Measurements from ENCODE around the gene DNAJC16.
A peak's percentile ranks its signal among the peaks of the same experiment; 100 is the strongest.
"Not testable (repeated sequence)": the region's sequence is repeated elsewhere in the genome, so short reads cannot be mapped to it uniquely, and the experiment has no call there.

The DNAJC16 gene

DNA sequence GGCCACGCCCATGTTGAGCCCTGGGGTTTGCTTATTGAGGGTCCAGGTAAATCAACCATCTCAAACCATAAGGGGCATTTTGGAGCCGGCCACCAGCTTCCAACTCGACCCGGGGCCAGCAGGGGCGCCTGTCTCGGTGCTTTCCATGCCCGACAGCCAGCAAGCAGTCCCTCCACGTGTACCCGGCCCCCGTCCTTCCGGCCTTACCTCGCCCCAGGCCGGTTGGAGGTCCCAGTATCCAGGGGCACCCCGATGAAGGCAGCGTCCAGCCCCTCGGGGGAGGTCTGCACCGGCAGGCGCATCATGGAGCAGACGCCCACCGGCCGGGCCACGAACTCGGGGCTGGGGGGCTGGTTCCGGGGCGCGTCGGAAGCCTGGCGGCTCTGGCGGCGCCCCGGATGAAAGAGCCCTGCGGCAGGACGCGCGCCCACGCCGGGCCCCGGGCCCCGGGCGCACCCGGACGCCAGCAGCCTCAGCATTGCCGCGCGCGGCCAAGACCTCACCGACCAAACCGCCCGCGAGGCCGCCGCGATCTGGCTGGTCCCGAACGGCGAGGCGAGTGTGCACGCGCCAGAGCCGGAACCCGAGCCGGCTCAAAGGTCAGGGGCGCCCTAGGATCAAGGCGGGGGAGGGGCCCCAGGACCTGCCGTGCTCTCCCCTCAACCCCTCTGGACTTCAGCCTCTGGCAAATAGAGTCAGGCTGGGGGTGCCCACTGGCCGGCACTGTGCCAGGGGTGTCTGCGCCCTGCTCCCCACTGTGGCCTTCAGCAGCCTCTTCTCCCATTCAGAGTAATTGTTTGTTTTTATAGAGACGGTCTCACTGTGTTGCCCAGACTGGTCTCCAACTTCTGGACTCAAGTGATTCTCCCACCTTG is 58.1 kb downstream of the DNAJC16 start, which contains the start of gene AGMAT:
TSS of gene AGMAT (minus strand) at position 563 of the 875 bp plus-strand sequence. CDS start at position 479, 84 bp downstream.
- DNase-seq, result peak; percentile 62

DNA sequence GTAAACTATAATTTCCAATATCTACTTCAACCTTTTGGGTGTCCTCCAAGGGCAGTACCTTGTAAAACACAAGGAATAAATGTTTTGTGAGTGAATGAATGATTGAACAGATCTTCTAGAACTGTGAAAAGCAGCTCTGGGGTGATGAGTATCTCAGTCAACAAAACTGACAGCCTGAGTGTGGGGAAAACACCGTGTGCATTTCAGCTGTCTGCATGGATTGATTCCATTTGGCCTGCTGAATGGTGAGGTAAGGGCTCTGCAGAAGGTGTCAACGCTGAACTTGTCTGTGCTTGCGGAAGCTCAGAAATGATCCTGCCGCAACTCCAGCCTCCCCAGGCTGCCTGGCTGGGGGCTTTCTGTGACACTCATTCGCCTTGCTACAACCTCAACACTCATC is 65.6 kb downstream of the DNAJC16 start:
- no peak for DNase-seq

DNA sequence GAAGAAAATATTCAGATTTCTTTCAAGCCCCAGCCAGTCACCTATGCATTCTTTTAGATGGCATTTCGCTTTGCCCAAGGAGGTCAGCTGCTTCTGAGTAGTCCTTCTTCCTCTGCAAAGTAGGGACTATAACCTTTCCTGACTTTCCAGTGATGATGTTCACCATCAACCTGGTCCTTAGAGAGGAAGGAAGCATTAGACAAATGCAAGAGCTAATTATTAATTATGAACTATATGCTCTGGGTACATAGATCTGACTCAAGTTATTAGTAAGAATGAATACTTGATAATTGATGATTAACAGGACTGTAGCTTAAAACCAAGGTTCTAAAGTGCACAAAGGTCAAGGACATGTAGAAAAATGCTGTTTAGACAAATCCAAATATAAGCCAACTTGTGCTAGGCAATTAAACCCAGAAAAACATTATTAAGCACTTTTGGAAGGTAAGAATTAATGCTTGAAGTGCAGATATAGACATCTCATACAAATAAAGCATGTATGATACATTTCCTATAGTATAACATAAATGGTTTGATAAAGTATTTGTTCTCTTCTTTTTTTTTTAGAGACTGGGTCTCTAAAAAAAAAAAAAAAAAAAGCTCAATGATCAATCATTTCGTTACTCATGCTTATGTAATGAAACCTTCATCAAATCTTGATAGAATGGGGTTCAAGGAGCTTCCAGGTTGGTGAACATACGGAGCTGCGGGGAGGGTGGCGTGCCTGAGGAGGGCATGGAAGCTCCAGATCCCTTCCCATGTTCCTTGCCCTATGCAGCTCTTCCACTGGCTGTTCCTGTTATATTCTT is 69.4 kb downstream of the DNAJC16 start:
- DNase-seq, result no peak

DNA sequence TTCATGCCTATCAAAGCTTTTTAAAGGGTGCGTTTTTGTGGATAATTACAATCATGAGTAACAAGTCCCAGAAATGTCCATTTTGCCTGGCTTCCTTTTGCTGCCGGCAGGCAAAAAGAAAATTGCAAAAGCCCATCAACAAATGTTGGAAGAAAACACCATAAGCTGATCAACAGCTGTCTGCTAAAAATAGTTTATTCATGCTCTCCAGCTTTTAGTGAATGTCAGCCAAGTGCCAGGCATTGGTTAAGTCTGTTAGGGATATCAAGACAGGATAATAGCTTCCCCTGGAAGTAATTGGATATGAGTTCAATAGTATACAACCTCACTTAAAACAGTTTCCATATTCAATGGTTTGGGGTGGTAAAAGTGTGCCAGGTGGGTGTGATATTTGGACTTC is 71.8 kb downstream of the DNAJC16 start:
- no peak for DNase-seq

DNA sequence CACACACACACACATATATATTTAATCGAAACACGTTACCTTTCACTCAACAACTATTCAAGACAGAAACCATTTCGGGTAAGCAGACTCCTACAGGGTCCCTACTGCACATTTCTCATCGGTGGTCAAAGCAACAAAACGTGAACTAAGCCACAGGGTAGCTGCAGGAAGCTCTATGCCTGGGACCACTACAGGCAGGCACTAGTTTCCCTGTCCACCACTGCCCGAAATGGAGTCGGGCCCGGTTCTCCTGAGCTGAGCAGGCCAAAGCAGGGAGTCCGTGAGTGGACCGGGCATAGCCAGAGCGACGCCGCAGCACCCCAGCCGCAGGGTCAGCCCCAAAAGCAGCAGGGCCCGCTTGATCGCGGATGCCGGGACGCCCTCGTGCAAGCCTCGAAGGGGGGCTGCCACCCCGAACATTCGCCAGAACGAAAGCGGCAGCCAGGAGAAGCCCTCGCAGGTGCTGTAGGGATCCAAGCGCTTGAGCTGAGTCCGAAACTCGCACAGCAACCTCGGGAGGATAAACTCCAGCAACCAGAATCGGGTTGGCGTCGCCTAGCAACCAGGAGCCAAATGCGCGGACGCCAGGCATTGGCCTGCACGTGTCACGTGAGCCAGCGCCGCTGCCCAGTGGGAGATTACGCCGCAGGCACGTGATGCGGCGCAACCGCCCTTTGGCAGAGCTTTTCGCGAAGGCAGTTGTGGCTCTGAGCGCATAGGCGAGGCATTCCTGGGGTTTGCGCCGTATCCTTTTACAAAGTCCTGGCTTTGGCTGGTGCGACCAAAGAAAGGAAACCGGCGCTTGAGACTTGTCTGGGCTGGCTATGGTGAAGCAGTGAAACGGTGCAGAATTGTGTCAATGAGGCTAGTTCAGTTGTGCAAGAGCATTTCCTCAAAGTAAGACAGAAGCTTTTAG is 76.7 kb downstream of the DNAJC16 start:
- DNase-seq, result peak; percentile 87

DNA sequence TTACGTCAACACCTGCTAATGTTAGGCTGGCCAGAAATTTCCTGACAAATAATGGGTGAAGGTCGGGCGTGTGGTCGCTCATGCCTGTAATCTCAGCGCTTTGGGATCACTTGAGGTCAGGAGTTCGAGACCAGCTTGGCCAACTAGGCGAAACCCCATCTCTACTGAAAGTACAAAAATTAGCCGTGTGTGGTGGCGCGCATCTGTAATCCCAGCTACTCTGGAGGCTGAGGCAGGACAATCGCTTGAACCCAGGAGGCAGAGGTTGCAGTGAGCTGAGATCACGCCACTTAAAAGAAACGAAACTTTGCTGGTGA is 77.3 kb downstream of the DNAJC16 start:
- not testable (repeated sequence) for DNase-seq

DNA sequence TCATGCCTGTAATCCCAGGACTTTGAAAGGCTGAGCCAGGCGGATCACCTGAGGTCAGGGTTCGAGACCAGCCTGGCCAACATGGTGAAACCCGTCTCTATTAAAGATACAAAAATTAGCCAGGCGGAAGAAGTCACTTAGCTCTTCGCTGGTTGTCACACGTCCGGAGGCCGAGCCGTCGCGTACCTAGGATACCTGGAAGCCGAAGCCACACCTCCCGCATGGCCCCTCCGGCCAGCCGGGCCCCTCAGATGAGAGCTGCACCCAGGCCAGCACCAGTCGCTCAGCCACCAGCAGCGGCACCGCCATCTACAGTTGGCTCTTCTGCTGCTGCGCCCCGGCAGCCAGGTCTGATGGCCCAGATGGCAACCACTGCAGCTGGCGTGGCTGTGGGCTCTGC is 77.8 kb downstream of the DNAJC16 start:
- DNase-seq, result not testable (repeated sequence)

DNA sequence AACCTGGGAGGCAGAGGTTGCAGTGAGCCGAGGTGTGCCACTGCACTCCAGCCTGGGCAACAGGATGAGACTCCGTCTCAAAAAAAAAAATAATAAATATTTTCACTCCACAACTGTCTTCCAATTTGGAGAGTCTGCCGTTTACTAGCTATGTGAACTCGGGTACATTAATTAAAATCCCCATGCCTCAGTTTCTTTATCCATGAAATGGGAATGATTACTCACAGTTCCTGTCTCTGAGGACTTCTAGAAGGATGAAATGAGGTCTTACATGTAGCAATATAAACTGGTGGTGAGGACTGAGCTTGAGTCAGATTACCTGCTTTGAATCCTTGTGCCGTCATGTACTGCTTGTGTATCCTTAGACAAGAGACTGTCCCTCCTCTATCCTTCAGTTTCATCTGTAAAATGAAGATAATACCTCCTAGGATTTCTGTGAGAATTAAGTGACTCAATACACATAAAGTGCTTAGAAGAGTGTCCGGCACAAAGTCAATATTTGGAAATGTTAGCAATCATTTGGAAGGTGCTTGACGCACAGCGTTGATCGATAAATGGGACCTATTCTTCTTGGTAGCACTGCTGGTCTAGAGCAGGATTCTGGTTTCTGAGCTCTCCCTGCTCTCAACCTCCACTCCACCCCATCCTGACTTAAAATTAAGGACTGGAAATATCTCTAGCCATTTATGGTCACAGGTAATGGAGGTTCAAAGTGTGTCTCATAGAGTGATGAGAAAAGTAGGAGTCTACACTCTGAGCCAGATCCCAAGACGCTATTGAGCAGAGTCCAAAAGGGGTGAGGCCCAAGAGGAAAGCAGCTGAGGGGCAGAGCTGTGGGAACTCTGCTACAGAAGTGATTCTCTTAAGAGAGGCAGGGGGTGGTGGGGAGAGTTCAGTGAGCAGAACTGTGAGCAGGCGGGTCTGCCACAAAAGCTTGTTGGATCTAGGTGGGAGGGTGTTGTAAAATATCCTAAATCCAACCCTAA is 79.0 kb downstream of the DNAJC16 start:
- DNase-seq, result no peak

DNA sequence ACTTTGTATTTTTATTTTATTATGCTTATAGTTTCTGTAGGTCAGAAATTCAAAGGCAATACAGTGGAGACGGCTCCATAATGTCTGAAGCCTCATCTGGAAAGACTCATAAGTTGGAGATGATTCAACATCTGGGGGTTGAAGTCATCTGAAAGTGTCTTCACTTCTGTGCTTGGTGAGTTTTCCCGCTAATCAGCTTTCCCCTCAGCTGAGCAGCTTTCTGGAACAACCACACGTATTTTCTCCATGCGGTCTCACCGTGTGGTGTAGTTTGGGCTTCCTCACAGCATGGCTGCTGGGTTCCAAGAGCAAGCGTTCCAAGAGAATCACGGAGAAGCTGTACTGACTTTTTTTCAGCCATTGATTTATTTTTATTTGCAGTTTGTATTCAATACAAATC is 83.0 kb downstream of the DNAJC16 start:
- no peak for DNase-seq

DNA sequence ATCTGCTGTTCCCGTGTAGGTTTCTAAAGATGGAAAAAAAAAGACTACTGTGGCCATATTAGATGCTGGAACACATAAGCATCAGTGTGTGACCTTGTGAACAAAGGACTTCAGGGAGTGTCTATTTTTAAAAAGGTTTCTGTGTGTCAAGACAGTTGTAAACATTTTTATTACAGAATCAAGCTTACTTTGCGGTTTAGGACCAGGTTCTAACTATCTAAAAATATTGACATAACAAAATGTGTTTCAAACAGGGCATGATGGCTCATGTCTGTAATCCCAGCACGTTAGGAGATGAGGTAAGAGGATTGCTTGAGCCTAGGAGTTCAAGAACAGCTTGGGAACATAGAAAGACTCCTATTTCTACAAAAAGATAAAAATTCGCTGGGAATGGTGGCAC is 83.5 kb downstream of the DNAJC16 start:
- DNase-seq, result no peak

DNA sequence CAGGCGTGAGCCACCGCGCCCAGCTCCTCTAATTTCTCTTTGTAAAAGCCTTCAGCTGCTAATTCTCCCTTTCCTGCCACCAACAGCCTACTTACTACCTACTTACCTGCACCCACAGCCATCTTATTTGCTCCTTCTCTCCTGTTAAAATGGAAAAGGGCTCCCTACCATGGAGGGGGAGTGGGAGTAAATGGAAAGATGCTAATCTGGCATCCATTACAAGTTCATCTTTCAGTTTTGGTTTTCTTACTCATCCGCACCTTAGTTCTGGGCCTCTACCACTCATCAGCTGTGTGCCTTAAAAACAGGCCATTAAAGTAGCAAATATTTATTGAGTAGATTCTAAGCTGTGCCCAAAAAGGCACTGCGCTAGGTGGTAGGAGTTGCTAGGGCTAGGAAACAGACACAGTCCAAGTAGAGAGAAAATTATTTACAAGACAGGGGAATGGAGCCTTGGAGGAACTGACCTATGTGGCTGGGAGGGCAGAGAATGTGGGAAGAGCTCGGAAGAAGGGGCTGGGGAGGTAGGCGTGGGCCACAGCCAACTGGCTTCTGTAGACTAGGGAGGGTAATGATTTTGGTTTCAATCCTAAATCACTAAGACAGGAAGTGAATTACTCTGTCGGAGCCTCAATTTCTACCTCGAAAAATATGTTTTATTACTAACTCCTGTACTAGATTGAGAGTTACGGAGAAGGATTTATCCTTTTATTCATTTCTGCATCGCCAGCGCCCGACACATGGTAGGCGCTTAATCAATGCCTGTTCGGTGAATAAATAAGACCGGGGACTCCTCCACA is 89.9 kb downstream of the DNAJC16 start:
- DNase-seq, result no peak

DNA sequence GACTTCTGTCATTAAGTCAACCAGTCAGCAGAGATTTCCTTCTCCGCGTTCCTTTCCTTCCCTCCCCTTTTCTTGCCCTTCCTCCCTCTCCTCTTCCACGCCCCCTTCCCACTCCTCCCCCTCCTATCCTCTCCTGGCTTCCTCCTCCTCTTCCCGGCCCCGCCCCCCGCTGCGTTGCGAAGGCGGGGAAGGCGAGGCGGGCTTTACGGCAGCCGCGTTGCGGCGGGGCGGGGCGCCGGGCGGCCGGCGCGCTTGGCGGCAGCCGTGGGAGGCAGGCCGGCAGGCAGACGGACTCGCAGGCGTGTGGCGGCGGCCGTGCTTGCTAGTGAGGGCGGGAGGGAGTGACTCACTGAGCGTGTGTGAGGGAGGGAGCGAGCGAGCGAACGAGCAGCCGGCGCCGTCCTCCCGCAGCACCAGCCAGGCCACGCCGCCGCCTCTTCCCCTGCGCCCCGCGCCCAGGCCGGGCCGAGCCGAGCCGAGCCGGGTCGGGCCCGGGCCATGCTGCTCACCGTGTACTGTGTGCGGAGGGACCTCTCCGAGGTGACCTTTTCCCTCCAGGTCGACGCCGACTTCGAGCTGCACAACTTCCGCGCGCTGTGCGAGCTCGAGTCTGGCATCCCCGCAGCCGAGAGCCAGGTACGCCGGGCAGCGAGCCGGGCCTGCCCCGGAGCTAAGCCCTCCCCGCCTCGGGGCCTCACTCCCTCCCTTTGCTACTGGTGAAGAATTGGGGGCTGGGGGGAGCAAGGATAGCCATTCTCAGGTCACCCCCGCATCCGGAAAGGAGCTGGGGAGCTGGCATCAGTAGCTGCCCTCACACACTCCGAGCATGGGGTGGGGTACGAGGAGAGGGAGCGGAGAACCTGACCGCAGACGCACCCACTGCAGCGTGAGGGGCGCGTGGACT is 90.8 kb downstream of the DNAJC16 start, which contains the start of gene DDI2:
TSS of gene DDI2 (plus strand) at position 286 of the 904 bp plus-strand sequence. CDS start at position 499, 213 bp downstream.
- peak; percentile 92 for DNase-seq

DNA sequence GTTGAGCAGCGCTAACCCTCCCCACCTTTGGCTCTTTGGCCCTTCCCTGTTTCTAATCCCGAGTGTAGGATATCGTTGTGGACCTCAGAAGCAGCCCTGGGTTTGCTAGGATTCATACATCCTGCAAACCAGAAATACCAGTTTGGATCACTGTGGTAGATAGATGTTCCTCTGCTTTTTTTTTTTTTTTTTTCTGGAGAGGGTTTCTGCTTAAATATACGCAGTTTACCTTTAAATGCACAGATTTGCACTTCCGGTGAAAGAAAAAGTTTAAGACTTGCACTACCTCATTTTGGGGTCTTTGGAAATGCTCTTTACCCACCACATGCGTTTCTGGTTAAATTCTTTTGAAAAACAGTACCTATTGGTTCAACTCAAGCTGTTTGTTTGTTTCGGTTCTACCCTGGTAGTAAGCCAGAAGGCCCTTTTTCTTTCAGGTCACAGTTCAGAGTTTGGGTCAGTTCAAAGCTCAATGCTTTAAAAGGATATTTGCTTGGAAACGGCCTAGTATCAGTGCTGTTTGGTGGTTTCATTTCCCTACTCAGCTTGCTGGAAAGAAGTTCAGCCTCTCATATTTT is 91.5 kb downstream of the DNAJC16 start:
- DNase-seq, result no peak

DNA sequence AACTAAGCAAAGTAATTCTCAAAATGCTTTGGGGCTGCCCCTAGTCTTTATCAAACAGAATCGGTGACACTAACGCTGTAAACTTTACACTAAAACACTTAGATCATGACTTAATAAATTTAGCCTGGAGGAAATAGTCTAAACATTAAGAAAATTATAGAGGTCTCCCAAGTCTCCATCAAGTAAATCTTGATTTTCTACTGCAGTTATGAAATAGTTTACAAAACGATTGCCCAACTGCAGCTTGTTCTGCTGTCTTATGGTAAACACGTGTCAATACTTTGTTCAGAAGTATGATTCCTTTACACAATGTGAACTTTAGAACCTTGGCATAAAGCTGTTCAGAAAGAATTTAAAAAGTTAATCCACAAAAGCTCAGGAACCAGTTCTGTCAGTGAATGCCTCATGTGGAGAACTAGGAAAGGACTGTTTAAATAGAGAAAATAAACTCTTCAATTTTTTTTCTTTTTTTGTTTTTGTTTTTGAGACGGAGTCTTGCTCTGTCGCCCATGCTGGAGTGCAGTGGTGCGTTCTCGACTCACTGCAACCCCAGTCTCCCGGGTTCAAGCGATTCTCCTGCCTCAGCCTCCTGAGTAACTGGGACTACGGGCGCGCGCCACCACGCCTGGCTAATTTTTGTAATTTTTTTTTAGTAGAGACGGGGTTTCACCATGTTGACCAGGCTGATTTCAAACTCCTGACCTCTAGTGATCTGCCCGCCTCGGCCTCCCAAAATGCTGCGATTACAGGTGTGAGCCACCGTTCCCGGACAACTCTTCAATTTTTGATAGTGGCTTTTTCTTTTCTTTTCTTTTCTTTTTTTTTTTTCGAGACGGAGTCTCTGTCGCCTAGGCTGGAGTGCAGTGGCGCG is 92.2 kb downstream of the DNAJC16 start:
- DNase-seq, result no peak

DNA sequence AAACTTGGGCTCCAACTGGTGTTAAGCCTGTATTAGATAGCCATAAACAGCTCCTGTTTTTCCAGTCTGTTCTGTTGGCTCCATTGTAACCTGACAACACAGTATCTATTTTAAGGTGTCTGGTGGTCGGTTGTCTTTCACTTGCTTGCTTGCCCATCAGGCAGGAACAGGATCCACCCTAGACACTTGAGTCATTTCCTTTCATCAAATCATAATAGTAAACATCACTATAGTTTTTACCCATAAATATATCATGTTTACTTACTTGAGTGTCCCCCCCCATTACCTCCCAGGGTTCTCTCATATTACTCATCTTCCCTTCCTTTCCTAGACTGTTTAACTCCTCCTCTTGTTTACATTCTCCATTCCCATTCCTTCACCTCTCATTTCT is 93.5 kb downstream of the DNAJC16 start:
- no peak for DNase-seq

DNA sequence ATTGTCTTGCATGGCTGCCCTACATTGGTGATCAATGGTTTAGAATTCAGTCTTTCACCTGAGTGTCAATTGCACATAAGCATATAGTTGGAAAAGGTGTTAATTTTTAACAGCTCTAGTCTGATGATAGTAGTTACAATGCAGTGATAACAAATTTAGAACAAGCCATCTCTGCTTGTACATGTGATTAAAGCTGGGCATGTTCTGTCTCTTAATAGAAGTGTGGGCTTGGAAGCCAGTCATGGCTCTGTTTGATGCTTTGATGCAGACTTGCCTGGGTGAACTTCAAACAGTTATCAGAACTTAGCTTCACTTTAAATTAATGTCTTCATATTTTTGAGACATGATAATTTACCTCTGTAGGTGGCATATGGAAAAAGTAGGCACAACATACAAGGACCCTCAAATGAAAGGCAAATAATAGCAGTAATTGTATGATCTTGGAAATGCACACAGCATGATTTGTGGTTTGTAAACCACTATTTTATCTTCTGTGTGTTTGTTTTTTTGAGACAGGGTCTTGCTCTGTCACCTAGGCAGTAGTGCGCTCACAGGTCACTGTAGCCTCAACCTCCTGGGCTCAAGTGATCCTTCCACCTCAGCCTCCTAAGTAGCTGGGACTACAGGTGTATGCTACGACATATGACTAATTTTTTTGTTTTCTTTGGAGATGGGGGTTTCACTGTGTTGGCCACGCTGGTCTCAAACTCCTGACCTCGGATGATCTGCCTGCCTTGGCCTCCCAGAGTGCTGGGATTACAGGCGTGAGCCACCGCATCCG is 94.4 kb downstream of the DNAJC16 start:
- DNase-seq, result no peak

DNA sequence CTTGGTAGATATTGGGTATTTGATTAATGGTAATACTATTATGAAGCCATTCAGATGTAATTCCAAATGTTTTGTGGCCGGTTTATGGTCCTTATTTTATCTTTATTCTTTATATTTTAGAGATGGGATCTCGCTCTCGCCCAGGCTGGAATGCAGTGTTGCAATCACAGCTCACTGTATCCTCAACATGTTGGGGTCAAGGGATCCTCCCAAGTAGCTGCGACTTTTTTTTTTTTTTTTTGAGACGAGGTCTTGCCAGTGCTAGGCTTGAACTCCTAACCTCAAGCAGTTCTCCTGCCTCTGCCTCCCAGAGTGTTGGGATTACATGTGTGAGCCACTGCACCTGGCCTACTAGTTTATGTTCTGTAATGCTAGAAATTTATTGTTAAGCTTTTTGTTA is 95.3 kb downstream of the DNAJC16 start:
- DNase-seq, result no peak
